Pancreas (tissue), 10 donors: ENCODE data around the gene RCOR2. TPM values are rescaled to one million over a fixed set of nuclear protein-coding genes. Genes with fewer than 3 reads are reported as not detected.

ENCODE experiments used
- ATAC-seq, 4 donors: fragments of 200-7000 bp; cut with Tn5 transposase; one replicate each; pipeline versions ENCODE4 v1.8.0 to v1.9.1; 2020; ENCODE audit warnings: mild to moderate bottlenecking in 4 of 4, moderate library complexity in 4 of 4
- DNase-seq, 6 donors: peaks; one replicate each; pipeline ENCODE4 v3.0.0-alpha.2; 2020
- FAIRE-seq: peaks from 2 replicates; lab custom pipeline; 2012; peaks lifted over from hg19 to GRCh38; lab: Jason Lieb, UNC
- H3K27ac ChIP-seq, 4 donors: fragments of 200-600 bp; sonication (generic); 1 replicate in 3 of 4; 2 replicates in 1 of 4; pipeline versions ENCODE4 v1.5.0 to v1.8.0; 2020
- H3K27me3 ChIP-seq, 4 donors: fragments of 200-600 bp; one replicate each; pipeline ENCODE4 v1.8.0; 2021
- H3K36me3 ChIP-seq, 3 donors: fragments of 200-600 bp; sonication (generic) in 1 of 3; one replicate each; pipeline versions ENCODE4 v1.5.0 to v1.8.0; 2020 to 2021
- H3K4me1 ChIP-seq, 3 donors: fragments of 200-600 bp; one replicate each; pipeline ENCODE4 v1.8.0; 2021
- H3K4me3 ChIP-seq, 4 donors: fragments of 200-600 bp; sonication (generic) in 2 of 4; one replicate each; pipeline versions ENCODE4 v1.5.0 to v1.8.0; 2020 to 2021
- H3K9me3 ChIP-seq, 4 donors: fragments of 200-600 bp; one replicate each; pipeline ENCODE4 v1.8.0; 2021
- WGBS, 2 donors: extraction: QIAGEN DNeasy Blood & Tissue Kit; methylation state at CpG; one replicate each; pipeline ENCODE4 v1.1.7; 2013; 5-methylcytosine and 5-hydroxymethylcytosine counted together
- intact Hi-C, 3 donors: fragments of 100-400 bp; cut with DNase I; formaldehyde crosslinking; loops; one replicate each; pipeline versions ENCODE4 v1.11.1 to v1.14.2; 2022
- polyA plus RNA-seq, 2 donors: library from polyadenylated mRNA; stranded (reverse); fragments of 200-250 nt; gene quantifications; one replicate each; pipeline ENCODE4 v1.2.3, GENCODE V29; 2013
- total RNA-seq, 6 donors: library from RNA; stranded (reverse); fragmentation: NEBNext Ultra II Directional in 4 of 6; extraction: Animal tissue kit (Norgen Biotek cat#: 25700) in 4 of 6; gene quantifications; one replicate each; pipeline versions ENCODE4 v1.2.1 to v1.2.4, GENCODE V29; 2021 to 2023
- TF ChIP-seq, protein P1 (sequence below), 4 donors: fragments of 200-600 bp; sonication (generic) in 3 of 4; IDR thresholded peaks; one replicate each; pipeline versions ENCODE4 v1.5.0 to v1.8.0; 2021; ENCODE audit warnings: antibody characterized with exemption in 4 of 4
- donor health status: healthy with polysubstance abuse.
- donor health status: DM: no; HTN: no; CAD: no; lungs with moderate emphysema.
- donor health status: DM: no; HTN: no; CAD: no.
- donor health status: control.
- donor health status: control.
- donor health status: Bipolar disorder and iron deficiency.
- donor health status: DM: yes; HTN: yes; CAD: no.
- donor health status: DM: no; HTN: no; CAD: no.
- donor health status: DM: no; HTN: no; CAD: no.
- donor health status: DM: yes; HTN: yes; CAD: no.

RCOR2 gene
- total and polyA plus RNA-seq, 8 donors, result 0.37 to 1.9 (median 0.59) TPM

DNA sequence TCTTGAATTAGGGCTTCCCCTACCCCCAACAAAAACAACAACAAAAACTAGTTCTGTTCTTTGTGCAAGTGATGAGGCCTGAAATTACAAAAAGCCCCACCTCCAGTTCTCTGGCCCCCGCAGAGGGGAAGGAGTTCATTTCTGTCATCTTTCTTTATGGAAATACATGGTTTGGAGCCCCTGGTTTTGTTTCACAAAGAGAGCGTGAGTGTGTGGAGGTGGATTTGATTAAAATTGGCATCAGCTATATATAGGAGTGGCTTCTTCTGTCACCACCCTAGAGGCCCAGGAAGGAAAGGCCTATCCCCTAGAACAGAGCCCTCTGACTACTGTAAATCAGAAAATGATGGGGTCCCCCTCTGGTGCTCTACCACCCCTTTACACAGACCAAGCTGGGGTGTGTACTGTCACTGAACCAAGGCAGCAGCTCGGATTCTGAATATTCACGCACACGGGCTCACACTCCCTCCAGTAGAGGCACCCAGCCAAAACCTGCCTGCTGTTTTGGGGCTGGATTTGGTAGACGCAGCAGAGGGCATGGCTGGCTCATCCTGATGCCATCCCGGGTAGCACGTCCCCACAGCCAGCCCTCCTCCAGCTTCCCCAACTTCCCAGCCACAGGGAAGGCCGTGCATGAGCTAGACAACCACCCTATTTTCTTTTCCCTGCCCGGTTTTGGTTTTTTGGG lies 19.4 kb downstream of the RCOR2 start:
- H3K4me3 ChIP-seq, result no peak overlapping the region
- H3K9me3 ChIP-seq, result no peaks in the 10 kb centered on the region
- H3K27ac ChIP-seq, result no peak overlapping the region
- WGBS, 2 donors, result 88 to 92% methylated on average over 10 of the region's 10 CpGs
- peaks cover 5 to 10% (median 7%) of the 10 kb centered on the region in 3 donors for H3K4me1 ChIP-seq
- intact Hi-C loops, result no loop called here
- TF ChIP-seq, protein P1, sequence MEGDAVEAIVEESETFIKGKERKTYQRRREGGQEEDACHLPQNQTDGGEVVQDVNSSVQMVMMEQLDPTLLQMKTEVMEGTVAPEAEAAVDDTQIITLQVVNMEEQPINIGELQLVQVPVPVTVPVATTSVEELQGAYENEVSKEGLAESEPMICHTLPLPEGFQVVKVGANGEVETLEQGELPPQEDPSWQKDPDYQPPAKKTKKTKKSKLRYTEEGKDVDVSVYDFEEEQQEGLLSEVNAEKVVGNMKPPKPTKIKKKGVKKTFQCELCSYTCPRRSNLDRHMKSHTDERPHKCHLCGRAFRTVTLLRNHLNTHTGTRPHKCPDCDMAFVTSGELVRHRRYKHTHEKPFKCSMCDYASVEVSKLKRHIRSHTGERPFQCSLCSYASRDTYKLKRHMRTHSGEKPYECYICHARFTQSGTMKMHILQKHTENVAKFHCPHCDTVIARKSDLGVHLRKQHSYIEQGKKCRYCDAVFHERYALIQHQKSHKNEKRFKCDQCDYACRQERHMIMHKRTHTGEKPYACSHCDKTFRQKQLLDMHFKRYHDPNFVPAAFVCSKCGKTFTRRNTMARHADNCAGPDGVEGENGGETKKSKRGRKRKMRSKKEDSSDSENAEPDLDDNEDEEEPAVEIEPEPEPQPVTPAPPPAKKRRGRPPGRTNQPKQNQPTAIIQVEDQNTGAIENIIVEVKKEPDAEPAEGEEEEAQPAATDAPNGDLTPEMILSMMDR (IDR thresholded peaks at IDR 0.05), result no peak
- FAIRE-seq (no peak), DNase-seq (no peak), ATAC-seq (no peak)
- peaks cover 17 to 48% (median 36%) of the 10 kb centered on the region in 3 donors for H3K36me3 ChIP-seq
- no peaks in the 10 kb centered on the region for H3K27me3 ChIP-seq

DNA sequence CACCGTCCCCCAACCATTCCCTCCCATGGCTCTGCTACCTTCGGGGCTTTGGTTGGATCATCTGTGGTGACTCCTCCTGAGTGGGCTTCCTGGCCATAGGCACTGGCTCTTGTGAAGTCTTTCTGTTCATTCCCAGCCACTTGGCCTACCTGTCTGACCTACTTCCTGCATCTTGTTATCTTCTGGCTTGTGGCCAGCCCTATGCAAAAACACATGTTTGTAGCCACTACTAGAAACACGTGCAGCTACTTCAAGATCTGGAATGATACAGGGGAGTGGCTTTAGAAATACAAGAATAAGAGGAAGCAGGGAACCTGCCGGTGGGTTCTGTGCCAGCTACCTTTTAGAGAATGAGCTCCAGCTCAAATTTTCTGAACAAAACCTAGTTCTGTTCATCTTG lies 20.9 kb downstream of the RCOR2 start:
- peak in 4 of 6 donors; percentile 63 to 76 (median 68) for DNase-seq
- peak; percentile 74 to 91 (median 84) for ATAC-seq
- FAIRE-seq, result no peak
- H3K4me1 ChIP-seq, result peaks cover 6 to 13% (median 10%) of the 10 kb centered on the region in 3 donors
- H3K27me3 ChIP-seq, result no peaks in the 10 kb centered on the region
- H3K27ac ChIP-seq, result no peak overlapping the region
- intact Hi-C loops, result no loop called here
- no peaks in the 10 kb centered on the region for H3K9me3 ChIP-seq
- no peak overlapping the region for H3K4me3 ChIP-seq
- peaks cover 12 to 37% (median 26%) of the 10 kb centered on the region in 3 donors for H3K36me3 ChIP-seq
- 44 to 46% methylated on average over 4 of the region's 4 CpGs for WGBS, 2 donors
- TF ChIP-seq, protein P1 (IDR thresholded peaks at IDR 0.05), result no peak

DNA sequence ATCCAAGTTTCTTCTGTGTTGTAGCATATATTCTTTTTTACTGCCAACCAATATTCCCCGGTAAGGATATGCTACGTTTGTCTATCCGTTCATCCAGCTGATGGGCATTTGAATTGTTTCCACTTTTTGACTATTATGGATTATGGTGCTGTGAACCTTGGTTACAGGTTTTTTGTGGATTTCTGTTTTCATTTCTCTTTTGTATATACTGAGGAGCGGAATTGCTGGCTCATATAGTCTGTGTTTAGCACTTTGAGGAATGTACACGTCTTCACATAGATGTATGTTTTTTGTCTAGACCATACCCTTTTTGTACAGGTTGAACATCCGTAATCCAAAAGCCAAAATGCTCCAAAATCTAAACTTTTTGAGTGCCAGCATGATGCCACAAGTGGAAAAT lies 23.6 kb downstream of the RCOR2 start:
- Histone ChIP-seq H3K4me3 (no peak overlapping the region), H3K27me3 (no peaks in the 10 kb centered on the region), H3K4me1 (peaks cover 25 to 29% (median 26%) of the 10 kb centered on the region in 3 donors), H3K36me3 (peaks cover 0 to 10% (median under 1%) of the 10 kb centered on the region in 3 donors), H3K9me3 (no peaks in the 10 kb centered on the region), H3K27ac (no peak overlapping the region)
- ATAC-seq, result no peak
- FAIRE-seq, result no peak
- TF ChIP-seq, protein P1 (IDR thresholded peaks at IDR 0.05), result no peak
- intact Hi-C loops, result no loop called here
- 97 to 99% methylated on average over 6 of the region's 6 CpGs for WGBS, 2 donors
- no peak for DNase-seq

DNA sequence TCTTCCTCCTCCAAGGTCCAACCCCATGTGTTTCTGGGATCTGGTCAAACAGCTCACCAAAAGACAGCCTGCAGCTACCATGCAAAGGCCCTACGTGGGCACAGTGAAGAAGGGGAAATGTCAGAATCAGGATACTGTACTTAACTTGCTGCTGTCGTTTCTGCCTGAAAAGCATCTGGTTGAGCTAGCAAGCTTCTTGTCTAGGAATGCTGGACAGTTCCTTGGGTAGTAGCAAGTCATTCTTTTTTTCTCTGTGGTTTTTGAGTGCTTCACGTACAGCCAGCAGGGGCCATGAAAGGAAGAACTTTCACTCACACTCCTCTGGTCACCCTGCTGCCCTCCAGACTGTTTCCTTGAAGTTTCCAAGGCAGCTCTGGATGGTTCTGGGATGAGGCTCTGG lies 24.7 kb downstream of the RCOR2 start:
- 50 to 54% methylated on average over 3 of the region's 3 CpGs for WGBS, 2 donors
- intact Hi-C loops, result no loop called here
- Histone ChIP-seq H3K9me3 (no peaks in the 10 kb centered on the region), H3K36me3 (peaks cover 0 to under 1% (median 0%) of the 10 kb centered on the region in 3 donors), H3K4me3 (no peak overlapping the region), H3K4me1 (peaks cover 31 to 38% (median 34%) of the 10 kb centered on the region in 3 donors), H3K27ac (no peak overlapping the region), H3K27me3 (no peaks in the 10 kb centered on the region)
- DNase-seq, result no peak
- no peak for ATAC-seq
- TF ChIP-seq, protein P1 (IDR thresholded peaks at IDR 0.05), result no peak
- FAIRE-seq, result no peak

DNA sequence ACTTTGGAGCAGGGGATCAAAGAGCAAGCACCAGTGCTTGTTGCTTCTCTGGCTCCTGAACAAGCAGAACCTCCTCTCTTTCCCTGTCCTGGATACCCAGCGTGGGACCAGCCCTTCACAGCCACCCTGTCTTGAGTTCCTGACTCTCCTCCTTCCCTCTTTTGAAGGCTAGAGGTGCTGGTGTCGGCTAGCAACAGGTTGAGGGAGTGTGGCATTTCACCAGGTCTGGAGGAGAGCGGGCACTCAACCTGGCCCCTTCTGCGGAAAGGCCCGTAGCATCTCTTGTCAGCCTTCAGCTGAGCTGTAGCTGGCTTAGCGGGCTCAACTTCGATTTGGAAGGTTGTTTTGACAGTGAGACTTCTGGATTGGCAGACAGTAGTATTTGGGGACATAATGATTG lies 26.6 kb downstream of the RCOR2 start:
- no peak for ATAC-seq
- intact Hi-C loops, result no loop called here
- FAIRE-seq, result no peak
- no peaks in the 10 kb centered on the region for H3K9me3 ChIP-seq
- DNase-seq, result no peak
- peak overlapping the region in 2 of 4 donors; percentile 18 to 92 for H3K27ac ChIP-seq
- WGBS, 2 donors, result 60 to 68% methylated on average over 7 of the region's 7 CpGs
- TF ChIP-seq, protein P1 (IDR thresholded peaks at IDR 0.05), result no peak
- H3K36me3 ChIP-seq, result no peaks in the 10 kb centered on the region
- H3K27me3 ChIP-seq, result no peaks in the 10 kb centered on the region
- peaks cover 24 to 33% (median 32%) of the 10 kb centered on the region in 3 donors for H3K4me1 ChIP-seq
- H3K4me3 ChIP-seq, result no peak overlapping the region
